HEK293 (cell line): Measurements from ENCODE around the gene TNFRSF8.

Source experiments
- CTCF ChIA-PET: fragments of 350-600 bp; formaldehyde crosslinking; extraction: SDS; loops from one replicate; lab custom pipeline; 2021; ENCODE audit warnings: antibody characterized with exemption; lab: Yijun Ruan, JAX
- POLR2A ChIA-PET: fragments of 300-600 bp; formaldehyde crosslinking; extraction: SDS; loops from one replicate; lab custom pipeline; 2020; ENCODE audit warnings: antibody characterized with exemption, inconsistent platforms; lab: Yijun Ruan, JAX
- H3K27ac ChIP-seq: fragments of 200-500 bp; sonication (Bioruptor generic); 2 replicates; pipeline ENCODE4 v1.5.1; 2014; ENCODE audit warnings: low read depth, low read length, control low read depth, inconsistent platforms; ENCODE audit errors: extremely low read depth
- H3K36me3 ChIP-seq, 2 experiments: fragments of 200-500 bp in 1 of 2; sonication (Bioruptor generic) in 1 of 2; 1 replicate in 1 of 2; 2 replicates in 1 of 2; pipeline ENCODE4 v1.5.1; 2014 to 2017; ENCODE audit warnings: inconsistent platforms in 2 of 2, low read length in 2 of 2; ENCODE audit not compliant: control insufficient read depth in 2 of 2, insufficient read depth in 1 of 2
- H3K4me1 ChIP-seq: fragments of 200-500 bp; sonication (Bioruptor generic); 2 replicates; pipeline ENCODE4 v1.5.1; 2014; ENCODE audit warnings: mild to moderate bottlenecking, low read length, inconsistent platforms; ENCODE audit not compliant: control insufficient read depth, insufficient read depth
- H3K4me3 ChIP-seq: 2 replicates; pipeline ENCODE4 v1.5.1; 2011; ENCODE audit warnings: low read depth, mild to moderate bottlenecking, control low read depth, low read length, moderate library complexity
- H3K9me3 ChIP-seq: fragments of 200-500 bp; sonication (Bioruptor generic); 2 replicates; pipeline ENCODE4 v1.5.1; 2014; ENCODE audit warnings: low read depth, low read length, inconsistent platforms; ENCODE audit not compliant: control insufficient read depth, insufficient read depth
- FEZF1 ChIP-seq: fragments of 450-650 bp; formaldehyde crosslinking; IDR thresholded peaks from 2 replicates; pipeline ENCODE4 v1.5.1; 2016; ENCODE audit warnings: missing biosample characterization, missing genetic modification characterization
- GLI4 ChIP-seq: fragments of 450-650 bp; formaldehyde crosslinking; IDR thresholded peaks from 2 replicates; pipeline ENCODE4 v1.5.1; 2016; ENCODE audit warnings: missing biosample characterization, missing genetic modification characterization
- HOXC10 ChIP-seq: sonication (generic); formaldehyde crosslinking; IDR thresholded peaks from 2 replicates; pipeline ENCODE4 v1.8.1; 2023; ENCODE audit warnings: mild to moderate bottlenecking, missing genetic modification reagents
- KLF16 ChIP-seq: fragments of 450-650 bp; formaldehyde crosslinking; IDR thresholded peaks from 2 replicates; pipeline ENCODE4 v1.5.1; 2017; ENCODE audit warnings: missing biosample characterization, missing genetic modification characterization
- KLF9 ChIP-seq: fragments of 450-650 bp; formaldehyde crosslinking; IDR thresholded peaks from 2 replicates; pipeline ENCODE4 v1.5.1; 2016; ENCODE audit warnings: missing biosample characterization, missing genetic modification characterization, low read depth
- ZBTB7A ChIP-seq: fragments of 450-650 bp; formaldehyde crosslinking; IDR thresholded peaks from 2 replicates; pipeline ENCODE4 v1.5.1; 2016; ENCODE audit warnings: low read depth, missing biosample characterization, missing genetic modification characterization
- ZNF155 ChIP-seq: fragments of 450-650 bp; formaldehyde crosslinking; IDR thresholded peaks from 2 replicates; pipeline ENCODE4 v1.5.1; 2016; ENCODE audit warnings: missing biosample characterization, missing genetic modification characterization
- ZNF202 ChIP-seq: fragments of 450-650 bp; formaldehyde crosslinking; IDR thresholded peaks from 2 replicates; pipeline ENCODE4 v1.5.1; 2016; ENCODE audit warnings: missing biosample characterization, missing genetic modification characterization, borderline replicate concordance
- ZNF335 ChIP-seq: fragments of 450-650 bp; formaldehyde crosslinking; conservative IDR thresholded peaks from 2 replicates; pipeline ENCODE4 v1.5.1; 2016; ENCODE audit warnings: missing biosample characterization, missing genetic modification characterization
- ZNF433 ChIP-seq: fragments of 450-650 bp; formaldehyde crosslinking; IDR thresholded peaks from 2 replicates; pipeline ENCODE4 v1.5.1; 2016; ENCODE audit warnings: missing biosample characterization, missing genetic modification characterization, low read depth
- ZNF555 ChIP-seq: fragments of 450-650 bp; formaldehyde crosslinking; conservative IDR thresholded peaks from 2 replicates; pipeline ENCODE4 v1.5.1; 2017; ENCODE audit warnings: missing biosample characterization, mild to moderate bottlenecking, missing genetic modification characterization, inconsistent platforms
- ZNF596 ChIP-seq: fragments of 450-650 bp; IDR thresholded peaks from 2 replicates; pipeline ENCODE4 v1.5.0; 2018; ENCODE audit warnings: missing biosample characterization, mild to moderate bottlenecking, missing genetic modification characterization, moderate library complexity
- ZNF670 ChIP-seq: fragments of 450-650 bp; formaldehyde crosslinking; IDR thresholded peaks from 2 replicates; pipeline ENCODE4 v1.5.1; 2016; ENCODE audit warnings: missing biosample characterization, missing genetic modification characterization, low read depth
- ZNF707 ChIP-seq: fragments of 450-650 bp; formaldehyde crosslinking; IDR thresholded peaks from 2 replicates; pipeline ENCODE4 v1.5.1; 2016; ENCODE audit warnings: missing biosample characterization, missing genetic modification characterization
- ZNF768 ChIP-seq: fragments of 450-650 bp; formaldehyde crosslinking; IDR thresholded peaks from 2 replicates; pipeline ENCODE4 v1.5.1; 2018; ENCODE audit warnings: missing biosample characterization, mild to moderate bottlenecking, missing genetic modification characterization
- TF ChIP-seq, protein P1 (sequence below): fragments of 450-650 bp; formaldehyde crosslinking; IDR thresholded peaks from 2 replicates; pipeline ENCODE4 v1.5.1; 2016; ENCODE audit warnings: missing biosample characterization, missing genetic modification characterization
- TF ChIP-seq, protein P2 (sequence below): fragments of 450-650 bp; formaldehyde crosslinking; IDR thresholded peaks from 2 replicates; pipeline ENCODE4 v1.5.1; 2016; ENCODE audit warnings: missing biosample characterization, missing genetic modification characterization

TNFRSF8 gene

DNA sequence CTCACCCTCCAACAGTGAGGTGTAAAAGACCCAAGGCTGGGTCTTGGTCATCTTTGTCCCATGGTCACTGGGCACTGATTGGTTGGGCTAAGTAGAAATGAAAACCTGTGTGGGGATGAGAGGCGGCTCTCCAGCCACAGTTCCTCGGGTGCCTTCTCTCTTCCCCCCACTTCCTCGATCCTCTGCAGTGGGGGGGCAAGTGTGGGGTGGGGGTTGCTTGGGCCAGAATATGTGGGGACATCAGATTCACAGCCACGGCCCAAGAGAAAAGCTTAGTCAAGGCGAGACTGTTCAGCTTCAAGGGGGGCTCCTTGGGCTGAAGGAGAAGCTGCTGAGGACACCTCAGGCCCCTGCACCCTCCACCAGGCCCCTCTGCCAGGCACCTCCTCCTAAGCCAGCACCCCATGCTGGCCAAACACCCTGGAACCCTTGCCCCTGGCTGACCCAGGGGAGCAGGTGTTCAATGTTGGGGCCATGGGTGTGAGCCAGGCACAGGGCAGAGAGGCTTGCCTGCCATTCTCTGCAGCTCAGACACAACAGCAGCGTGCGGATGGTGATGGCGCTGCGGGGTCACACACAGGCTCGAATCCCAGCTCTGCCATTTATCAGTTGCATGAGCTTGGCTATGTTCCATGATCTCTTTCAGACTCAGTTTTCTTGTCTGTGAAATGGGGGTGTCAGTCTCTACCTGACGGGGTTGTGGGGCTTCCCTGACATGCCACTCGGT, 82.7 kb downstream of the TNFRSF8 start (continued):
- TF ChIP-seq ZNF596 (tag by site-specific recombination) = no peak

DNA sequence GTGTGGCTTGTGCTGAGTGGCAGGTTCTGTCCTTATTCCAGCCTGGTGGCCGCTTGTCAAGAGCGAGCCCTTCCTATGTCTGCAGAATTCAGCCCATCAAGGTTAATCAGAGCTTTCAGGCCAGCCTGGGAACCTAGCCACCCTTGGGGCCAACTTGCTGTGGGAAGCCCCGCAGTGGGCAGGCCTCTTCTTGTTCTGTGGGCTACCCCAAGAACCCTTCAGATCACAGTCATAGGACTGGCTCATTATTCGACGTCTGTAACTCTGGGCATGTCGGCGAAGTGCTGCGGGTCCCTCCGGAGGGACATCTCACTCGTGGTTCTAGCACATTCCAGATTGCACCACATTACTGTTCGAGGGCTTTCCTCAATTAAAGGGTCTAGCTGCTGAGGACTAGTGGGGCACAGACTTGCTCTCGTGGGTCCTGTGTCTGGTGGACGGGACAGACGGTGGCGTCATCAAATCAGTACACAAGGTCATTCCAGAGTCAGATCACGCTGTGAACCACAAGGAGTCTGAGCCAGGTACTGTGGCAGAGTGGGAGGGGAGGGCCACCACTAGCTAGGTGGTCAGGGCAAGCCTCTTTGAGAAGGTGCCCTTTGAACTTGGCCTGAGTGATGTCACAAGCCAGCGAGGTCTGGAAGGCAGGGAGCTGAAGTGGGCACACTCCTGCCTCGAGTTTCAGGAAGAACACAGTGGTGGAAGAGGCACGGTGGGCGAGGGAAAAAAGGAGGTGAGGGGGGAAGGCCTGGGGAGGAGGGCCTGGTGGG, 83.4 kb downstream of the TNFRSF8 start:
- Histone ChIP-seq H3K27ac (no peak overlapping the region), H3K4me3 (no peak overlapping the region), H3K9me3 (no peaks in the 10 kb centered on the region), H3K4me1 (peaks cover 6% of the 10 kb centered on the region; the same call in 1 of the 2 replicates), H3K36me3 (no peaks in the 10 kb centered on the region)
- ChIA-PET CTCF (interaction anchor here (0.6 to 0.7 kb wide), 3 partner anchors 27 to 1906 kb away, joined by 3 to 4 read pairs (median 3); no protein-coding TSS in a partner anchor), POLR2A (no interaction called here)
- TF ChIP-seq ZNF335 (tag by site-specific recombination) (no peak), ZNF155 (tag by site-specific recombination) (no peak), ZNF707 (no peak), ZNF433 (no peak), ZNF202 (tag by site-specific recombination) (no peak), ZBTB7A (tag by site-specific recombination) (no peak), FEZF1 (tag by site-specific recombination) (no peak), ZNF670 (tag by site-specific recombination) (no peak), KLF9 (tag by site-specific recombination) (no peak), ZNF555 (tag by site-specific recombination) (no peak), HOXC10 (CRISPR knock-in tag) (no peak)
- TF ChIP-seq, protein P1, sequence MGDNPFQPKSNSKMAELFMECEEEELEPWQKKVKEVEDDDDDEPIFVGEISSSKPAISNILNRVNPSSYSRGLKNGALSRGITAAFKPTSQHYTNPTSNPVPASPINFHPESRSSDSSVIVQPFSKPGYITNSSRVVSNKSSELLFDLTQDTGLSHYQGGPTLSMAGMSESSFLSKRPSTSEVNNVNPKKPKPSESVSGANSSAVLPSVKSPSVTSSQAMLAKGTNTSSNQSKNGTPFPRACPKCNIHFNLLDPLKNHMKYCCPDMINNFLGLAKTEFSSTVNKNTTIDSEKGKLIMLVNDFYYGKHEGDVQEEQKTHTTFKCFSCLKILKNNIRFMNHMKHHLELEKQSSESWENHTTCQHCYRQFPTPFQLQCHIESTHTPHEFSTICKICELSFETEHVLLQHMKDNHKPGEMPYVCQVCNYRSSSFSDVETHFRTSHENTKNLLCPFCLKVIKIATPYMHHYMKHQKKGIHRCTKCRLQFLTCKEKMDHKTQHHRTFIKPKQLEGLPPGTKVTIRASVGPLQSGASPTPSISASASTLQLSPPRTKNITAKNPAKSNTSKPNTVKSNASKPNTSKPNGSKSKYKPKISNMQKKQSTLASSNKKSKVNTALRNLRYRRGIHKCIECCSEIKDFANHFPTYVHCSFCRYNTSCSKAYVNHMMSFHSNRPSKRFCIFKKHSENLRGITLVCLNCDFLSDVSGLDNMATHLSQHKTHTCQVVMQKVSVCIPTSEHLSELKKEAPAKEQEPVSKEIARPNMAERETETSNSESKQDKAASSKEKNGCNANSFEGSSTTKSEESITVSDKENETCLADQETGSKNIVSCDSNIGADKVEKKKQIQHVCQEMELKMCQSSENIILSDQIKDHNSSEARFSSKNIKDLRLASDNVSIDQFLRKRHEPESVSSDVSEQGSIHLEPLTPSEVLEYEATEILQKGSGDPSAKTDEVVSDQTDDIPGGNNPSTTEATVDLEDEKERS (tag by site-specific recombination) = no peak
- TF ChIP-seq, protein P2, sequence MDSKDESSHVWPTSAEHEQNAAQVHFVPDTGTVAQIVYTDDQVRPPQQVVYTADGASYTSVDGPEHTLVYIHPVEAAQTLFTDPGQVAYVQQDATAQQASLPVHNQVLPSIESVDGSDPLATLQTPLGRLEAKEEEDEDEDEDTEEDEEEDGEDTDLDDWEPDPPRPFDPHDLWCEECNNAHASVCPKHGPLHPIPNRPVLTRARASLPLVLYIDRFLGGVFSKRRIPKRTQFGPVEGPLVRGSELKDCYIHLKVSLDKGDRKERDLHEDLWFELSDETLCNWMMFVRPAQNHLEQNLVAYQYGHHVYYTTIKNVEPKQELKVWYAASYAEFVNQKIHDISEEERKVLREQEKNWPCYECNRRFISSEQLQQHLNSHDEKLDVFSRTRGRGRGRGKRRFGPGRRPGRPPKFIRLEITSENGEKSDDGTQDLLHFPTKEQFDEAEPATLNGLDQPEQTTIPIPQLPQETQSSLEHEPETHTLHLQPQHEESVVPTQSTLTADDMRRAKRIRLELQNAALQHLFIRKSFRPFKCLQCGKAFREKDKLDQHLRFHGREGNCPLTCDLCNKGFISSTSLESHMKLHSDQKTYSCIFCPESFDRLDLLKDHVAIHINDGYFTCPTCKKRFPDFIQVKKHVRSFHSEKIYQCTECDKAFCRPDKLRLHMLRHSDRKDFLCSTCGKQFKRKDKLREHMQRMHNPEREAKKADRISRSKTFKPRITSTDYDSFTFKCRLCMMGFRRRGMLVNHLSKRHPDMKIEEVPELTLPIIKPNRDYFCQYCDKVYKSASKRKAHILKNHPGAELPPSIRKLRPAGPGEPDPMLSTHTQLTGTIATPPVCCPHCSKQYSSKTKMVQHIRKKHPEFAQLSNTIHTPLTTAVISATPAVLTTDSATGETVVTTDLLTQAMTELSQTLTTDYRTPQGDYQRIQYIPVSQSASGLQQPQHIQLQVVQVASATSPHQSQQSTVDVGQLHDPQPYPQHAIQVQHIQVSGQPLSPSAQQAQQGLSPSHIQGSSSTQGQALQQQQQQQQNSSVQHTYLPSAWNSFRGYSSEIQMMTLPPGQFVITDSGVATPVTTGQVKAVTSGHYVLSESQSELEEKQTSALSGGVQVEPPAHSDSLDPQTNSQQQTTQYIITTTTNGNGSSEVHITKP (tag by site-specific recombination) = no peak

DNA sequence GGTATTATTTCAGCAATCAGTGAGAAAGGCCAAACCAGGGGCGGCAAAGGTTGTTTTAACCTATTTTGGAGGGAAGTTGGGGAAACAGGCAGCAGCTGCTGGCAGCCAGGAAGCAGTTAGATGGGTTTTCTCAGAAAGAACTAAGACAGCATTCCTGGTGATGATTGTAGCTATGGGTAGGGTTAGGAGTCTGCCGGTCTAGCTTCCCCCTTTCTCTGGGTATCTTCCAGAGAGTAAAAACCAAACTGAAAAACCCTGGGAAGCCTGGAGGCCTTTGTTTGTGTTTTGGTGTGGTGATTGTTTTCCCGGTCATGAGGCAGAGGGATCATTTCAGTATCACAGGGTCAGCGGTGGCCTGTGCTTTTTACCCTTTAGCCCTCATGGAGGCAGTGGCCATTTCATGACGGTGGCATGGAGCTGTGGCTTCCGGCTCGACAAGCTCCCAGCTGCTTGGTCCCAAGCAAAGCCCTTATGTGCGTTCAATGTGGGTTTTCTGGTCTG, 84.1 kb downstream of the TNFRSF8 start:
- POLR2A ChIA-PET = interaction anchor here (1.7 kb wide), 1 partner anchor 14 kb away, joined by 4 read pairs; no protein-coding TSS in a partner anchor
- Histone ChIP-seq H3K4me3 (no peak overlapping the region), H3K4me1 (peaks cover 6% of the 10 kb centered on the region; the same call in 1 of the 2 replicates), H3K36me3 (no peaks in the 10 kb centered on the region), H3K27ac (no peak overlapping the region), H3K9me3 (no peaks in the 10 kb centered on the region)
- CTCF ChIA-PET = interaction anchor here (0.6 to 0.7 kb wide), 5 partner anchors 15 to 1905 kb away, joined by 3 to 4 read pairs (median 3); no protein-coding TSS in a partner anchor
- no peak for TF ChIP-seq ZNF768 (tag by site-specific recombination)
- no peak for TF ChIP-seq KLF16 (tag by site-specific recombination)
- no peak for TF ChIP-seq GLI4 (tag by site-specific recombination)
